GM18861 (cell line): ENCODE data around the gene SAP30BP.

Experiments
- ATAC-seq: cut with Tn5 transposase; IDR thresholded peaks from one replicate; pipeline ENCODE4 v1.9.1; 2021; ENCODE audit not compliant: unreplicated experiment

Gene SAP30BP

GRCh38 chr17:75684924-75685323, 17.8 kb downstream of the SAP30BP start:
- ATAC-seq: no peak

- no peak for ATAC-seq
These were observed 18.4 kb downstream of the SAP30BP start for GRCh38 chr17:75685499-75685898.

- no peak for ATAC-seq
These were observed 21.2 kb downstream of the SAP30BP start for GRCh38 chr17:75688209-75688825.

GRCh38 chr17:75689441-75689873, 22.3 kb downstream of the SAP30BP start:
- no peak for ATAC-seq

GRCh38 chr17:75691371-75691791, 24.2 kb downstream of the SAP30BP start:
- no peak for ATAC-seq

- ATAC-seq: no peak
These were observed 24.9 kb downstream of the SAP30BP start for GRCh38 chr17:75691801-75692626.

GRCh38 chr17:75692976-75693375, 25.8 kb downstream of the SAP30BP start:
- ATAC-seq: no peak

GRCh38 chr17:75693500-75694481, 26.7 kb downstream of the SAP30BP start:
- no peak for ATAC-seq

GRCh38 chr17:75694536-75694935, 27.4 kb downstream of the SAP30BP start:
- no peak for ATAC-seq

- no peak for ATAC-seq
These were observed 28.1 kb downstream of the SAP30BP start for GRCh38 chr17:75695141-75695829.

GRCh38 chr17:75695830-75696271, 28.7 kb downstream of the SAP30BP start:
- no peak for ATAC-seq

GRCh38 chr17:75697651-75698291, 30.6 kb downstream of the SAP30BP start:
- no peak for ATAC-seq

GRCh38 chr17:75698659-75699058, 31.5 kb downstream of the SAP30BP start:
- no peak for ATAC-seq

GRCh38 chr17:75701288-75701687, 34.1 kb downstream of the SAP30BP start:
- ATAC-seq: no peak

- no peak for ATAC-seq
These were observed 36.1 kb downstream of the SAP30BP start for GRCh38 chr17:75703191-75703590.

GRCh38 chr17:75703591-75703990, 36.5 kb downstream of the SAP30BP start:
- ATAC-seq: no peak

- no peak for ATAC-seq
These were observed 38.1 kb downstream of the SAP30BP start for GRCh38 chr17:75704963-75705875.

- ATAC-seq: no peak
These were observed 39.0 kb downstream of the SAP30BP start for GRCh38 chr17:75706042-75706728.
